ENCODE data around the gene UBE2D2. TPM values are rescaled to one million over a fixed set of nuclear protein-coding genes. Genes with fewer than 3 reads are reported as not detected.
A peak's percentile ranks its signal among the peaks of the same experiment; 100 is the strongest.

The UBE2D2 gene
- polyA plus RNA-seq, 1 donor from 2014 or later = 118 TPM

DNA sequence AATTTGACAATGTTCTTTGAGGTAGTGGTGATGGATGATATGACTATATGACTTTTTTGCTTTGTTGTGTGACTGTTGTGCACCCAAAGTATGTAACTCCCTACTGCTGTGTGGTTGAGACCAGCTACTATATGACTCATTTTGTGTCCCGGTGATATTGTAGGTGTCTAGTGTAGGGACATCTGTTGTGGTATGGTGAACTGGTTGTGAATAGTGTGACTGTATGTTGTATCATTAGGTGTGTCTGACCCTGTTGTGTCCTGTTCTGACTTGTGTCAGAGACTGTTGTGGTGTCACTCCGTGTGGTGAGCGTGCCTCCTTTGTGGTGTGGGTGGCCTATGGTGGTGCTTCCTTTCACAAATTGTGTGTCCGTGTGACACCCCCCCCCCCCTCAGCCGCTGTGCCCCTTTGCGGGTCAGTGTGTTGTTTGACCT is 75.9 kb downstream of the UBE2D2 start:
- Histone ChIP-seq H4K20me1 (ENCODE audit: insufficient read depth) (no peaks in the 10 kb centered on the region), H3K79me2 (replicated peaks; ENCODE audit: insufficient read depth, low read length) (no peaks in the 10 kb centered on the region), H3K9ac (ENCODE audit: low read length) (peak overlapping the region; percentile 20), H3F3A (ENCODE audit: insufficient read depth, low read length, poor library complexity, severe bottlenecking) (no peaks in the 10 kb centered on the region), H2AFZ (ENCODE audit: low read depth, low read length) (no peak overlapping the region), H3K9me2 (ENCODE audit: insufficient read depth, low read length) (no peaks in the 10 kb centered on the region), H3K4me3 (ENCODE audit: low read length) (peak overlapping the region; percentile 54), H3K9me3 (ENCODE audit: low read length) (no peaks in the 10 kb centered on the region), H3K36me3 (ENCODE audit: insufficient read depth, low read length) (no peaks in the 10 kb centered on the region), H3K27ac (ENCODE audit: low read length) (no peak overlapping the region), H3K27me3 (ENCODE audit: insufficient read depth, low read depth, low read length) (no peaks in the 10 kb centered on the region), H3K4me2 (ENCODE audit: low read length) (peak overlapping the region; percentile 15)
- no peak for TF ChIP-seq CTCF (IDR thresholded peaks at IDR 0.05; ENCODE audit: poor library complexity, severe bottlenecking)
- TF ChIP-seq POLR2AphosphoS5 (IDR thresholded peaks at IDR 0.05) = no peak
- TF ChIP-seq SMC3 (conservative IDR thresholded peaks at IDR 0.05; ENCODE audit: poor library complexity) = no peak
- no peak for TF ChIP-seq EP300 (conservative IDR thresholded peaks at IDR 0.05; ENCODE audit: poor library complexity, severe bottlenecking)

GRCh38 chr5:139637438-139638089 is 76.4 kb downstream of the UBE2D2 start:
- Histone ChIP-seq H2AFZ (ENCODE audit: low read depth, low read length) (no peak overlapping the region), H3F3A (ENCODE audit: insufficient read depth, low read length, poor library complexity, severe bottlenecking) (no peaks in the 10 kb centered on the region), H3K4me3 (ENCODE audit: low read length) (peak overlapping the region; percentile 54), H3K9me2 (ENCODE audit: insufficient read depth, low read length) (no peaks in the 10 kb centered on the region), H3K27ac (ENCODE audit: low read length) (peak overlapping the region; percentile 8), H3K9ac (ENCODE audit: low read length) (peak overlapping the region; percentile 34), H3K27me3 (ENCODE audit: insufficient read depth, low read depth, low read length) (no peaks in the 10 kb centered on the region), H4K20me1 (ENCODE audit: insufficient read depth) (no peaks in the 10 kb centered on the region), H3K4me2 (ENCODE audit: low read length) (no peak overlapping the region), H3K79me2 (replicated peaks; ENCODE audit: insufficient read depth, low read length) (no peaks in the 10 kb centered on the region), H3K36me3 (ENCODE audit: insufficient read depth, low read length) (no peaks in the 10 kb centered on the region), H3K9me3 (ENCODE audit: low read length) (no peaks in the 10 kb centered on the region)
- TF ChIP-seq SMC3 (conservative IDR thresholded peaks at IDR 0.05; ENCODE audit: poor library complexity) (peak; percentile 28), POLR2AphosphoS5 (IDR thresholded peaks at IDR 0.05) (peak; percentile 18), CTCF (IDR thresholded peaks at IDR 0.05; ENCODE audit: poor library complexity, severe bottlenecking) (no peak), MXI1 (conservative IDR thresholded peaks at IDR 0.05; ENCODE audit: poor library complexity, severe bottlenecking) (no peak), TAF1 (IDR thresholded peaks at IDR 0.05; ENCODE audit: low read depth) (no peak), REST (IDR thresholded peaks at IDR 0.05; ENCODE audit: borderline replicate concordance) (no peak), EP300 (conservative IDR thresholded peaks at IDR 0.05; ENCODE audit: poor library complexity, severe bottlenecking) (no peak), EZH2 (IDR thresholded peaks at IDR 0.05; ENCODE audit: borderline replicate concordance, insufficient read depth, low read length, poor library complexity, severe bottlenecking) (no peak), RAD21 (conservative IDR thresholded peaks at IDR 0.05) (no peak)
